Astrocyte (in vitro differentiated cells and primary cell): Measurements from ENCODE around the gene MAGIX.
"Not testable (repeated sequence)": the region's sequence is repeated elsewhere in the genome, so short reads cannot be mapped to it uniquely, and the experiment has no call there.

Source experiments
- EZH2 ChIP-seq: IDR thresholded peaks from 2 replicates; pipeline ENCODE4 v1.6.1; 2012; ENCODE audit warnings: mild to moderate bottlenecking, low read length, inconsistent platforms; ENCODE audit not compliant: insufficient read depth
- TF ChIP-seq, protein P1 (sequence below): IDR thresholded peaks from 2 replicates; pipeline ENCODE4 v1.5.1; 2011; ENCODE audit warnings: low read depth, mild to moderate bottlenecking, inconsistent platforms, low read length, moderate library complexity; ENCODE audit not compliant: insufficient read depth

DNA sequence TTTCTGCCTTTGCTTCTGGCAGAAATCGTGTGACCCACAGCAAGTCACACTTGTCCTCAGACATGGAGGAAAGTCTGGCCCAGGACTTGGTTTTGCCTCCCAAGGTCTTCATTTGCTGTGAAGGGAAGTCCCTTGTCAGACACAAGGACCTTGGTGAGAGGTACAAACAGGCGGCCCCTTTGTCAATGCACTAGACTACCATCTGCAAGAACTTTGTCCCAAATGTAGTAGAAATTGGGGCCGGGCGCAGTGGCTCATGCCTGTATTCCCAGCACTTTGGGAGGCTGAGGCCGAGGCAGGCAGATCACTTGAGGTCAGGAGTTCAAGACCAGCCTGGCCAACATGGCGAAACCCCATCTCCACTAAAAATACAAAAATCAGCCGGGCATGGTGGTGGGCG, 11.0 kb downstream of the MAGIX start:
- TF ChIP-seq, protein P1, sequence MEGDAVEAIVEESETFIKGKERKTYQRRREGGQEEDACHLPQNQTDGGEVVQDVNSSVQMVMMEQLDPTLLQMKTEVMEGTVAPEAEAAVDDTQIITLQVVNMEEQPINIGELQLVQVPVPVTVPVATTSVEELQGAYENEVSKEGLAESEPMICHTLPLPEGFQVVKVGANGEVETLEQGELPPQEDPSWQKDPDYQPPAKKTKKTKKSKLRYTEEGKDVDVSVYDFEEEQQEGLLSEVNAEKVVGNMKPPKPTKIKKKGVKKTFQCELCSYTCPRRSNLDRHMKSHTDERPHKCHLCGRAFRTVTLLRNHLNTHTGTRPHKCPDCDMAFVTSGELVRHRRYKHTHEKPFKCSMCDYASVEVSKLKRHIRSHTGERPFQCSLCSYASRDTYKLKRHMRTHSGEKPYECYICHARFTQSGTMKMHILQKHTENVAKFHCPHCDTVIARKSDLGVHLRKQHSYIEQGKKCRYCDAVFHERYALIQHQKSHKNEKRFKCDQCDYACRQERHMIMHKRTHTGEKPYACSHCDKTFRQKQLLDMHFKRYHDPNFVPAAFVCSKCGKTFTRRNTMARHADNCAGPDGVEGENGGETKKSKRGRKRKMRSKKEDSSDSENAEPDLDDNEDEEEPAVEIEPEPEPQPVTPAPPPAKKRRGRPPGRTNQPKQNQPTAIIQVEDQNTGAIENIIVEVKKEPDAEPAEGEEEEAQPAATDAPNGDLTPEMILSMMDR = not testable (repeated sequence)
- not testable (repeated sequence) for TF ChIP-seq EZH2
